HG02840 (cell line): ENCODE data around the gene EHBP1L1.
A peak's percentile ranks its signal among the peaks of the same experiment; 100 is the strongest.

Experiments used
- ATAC-seq: cut with Tn5 transposase; IDR thresholded peaks from one replicate; pipeline ENCODE4 v1.9.1; 2021; ENCODE audit warnings: mild to moderate bottlenecking, moderate library complexity, moderate number of reproducible peaks; ENCODE audit not compliant: unreplicated experiment, low FRiP score

The EHBP1L1 gene

DNA sequence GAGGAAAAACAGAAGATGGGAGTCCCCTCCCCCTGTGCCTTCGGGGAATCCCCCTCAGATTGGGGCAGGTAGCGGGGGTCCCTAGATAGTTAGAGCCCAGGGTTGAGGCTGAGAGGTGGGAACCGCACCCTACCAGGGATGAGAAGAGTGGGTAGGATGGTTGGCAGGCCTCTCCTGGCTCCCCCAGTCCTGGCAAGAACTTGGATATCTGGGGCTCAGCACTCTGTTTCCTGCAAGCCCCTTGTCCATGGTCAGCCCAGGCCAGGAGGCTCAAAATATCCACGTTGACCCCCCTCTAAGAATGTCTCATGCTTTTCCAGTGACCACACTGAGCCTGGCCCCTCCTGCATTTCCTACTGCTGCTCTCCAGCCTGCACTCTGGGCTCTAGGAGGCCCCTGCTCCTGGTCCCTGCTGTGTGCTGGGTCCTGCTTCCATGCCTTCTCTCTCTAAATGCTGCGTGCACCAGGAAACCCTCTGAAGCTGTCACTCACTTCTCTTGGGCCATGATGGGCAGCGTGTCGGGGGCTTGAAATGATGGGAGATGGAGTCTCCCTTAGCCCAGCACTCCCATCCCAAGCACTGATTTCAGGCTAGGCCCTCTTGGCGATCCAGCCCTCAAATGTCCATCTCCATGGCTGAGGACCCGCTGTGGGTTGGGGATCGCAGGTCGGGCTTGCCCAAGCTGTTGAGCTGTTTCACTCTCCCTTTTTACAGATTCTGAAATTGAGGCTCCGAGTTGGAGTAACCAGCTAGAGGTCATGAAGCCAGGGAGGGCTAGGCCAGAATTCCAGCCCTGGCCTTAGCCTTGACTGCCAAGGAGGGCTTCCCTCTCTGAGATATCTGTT lies 36.1 kb downstream of the EHBP1L1 start:
- ATAC-seq = no peak

DNA sequence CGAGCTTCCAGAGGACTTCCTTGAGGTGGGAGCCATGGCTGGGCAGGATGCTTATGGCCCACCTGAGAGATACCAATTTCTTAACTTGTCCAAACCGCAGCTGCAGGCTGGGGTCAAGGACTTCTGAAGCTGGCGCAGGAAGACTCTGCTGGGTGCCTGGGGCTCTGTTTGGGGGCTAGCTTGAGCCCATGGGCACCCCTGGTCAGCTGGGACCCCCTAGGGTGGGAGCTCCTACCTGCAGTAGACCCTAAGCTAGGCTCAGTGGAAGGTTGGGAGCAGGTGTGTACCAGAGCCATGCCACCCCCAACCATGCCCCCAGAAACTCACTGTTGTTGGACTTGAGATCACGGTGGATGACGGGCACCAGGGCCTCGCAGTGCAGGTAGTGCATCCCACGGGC lies 36.8 kb downstream of the EHBP1L1 start:
- no peak for ATAC-seq

DNA sequence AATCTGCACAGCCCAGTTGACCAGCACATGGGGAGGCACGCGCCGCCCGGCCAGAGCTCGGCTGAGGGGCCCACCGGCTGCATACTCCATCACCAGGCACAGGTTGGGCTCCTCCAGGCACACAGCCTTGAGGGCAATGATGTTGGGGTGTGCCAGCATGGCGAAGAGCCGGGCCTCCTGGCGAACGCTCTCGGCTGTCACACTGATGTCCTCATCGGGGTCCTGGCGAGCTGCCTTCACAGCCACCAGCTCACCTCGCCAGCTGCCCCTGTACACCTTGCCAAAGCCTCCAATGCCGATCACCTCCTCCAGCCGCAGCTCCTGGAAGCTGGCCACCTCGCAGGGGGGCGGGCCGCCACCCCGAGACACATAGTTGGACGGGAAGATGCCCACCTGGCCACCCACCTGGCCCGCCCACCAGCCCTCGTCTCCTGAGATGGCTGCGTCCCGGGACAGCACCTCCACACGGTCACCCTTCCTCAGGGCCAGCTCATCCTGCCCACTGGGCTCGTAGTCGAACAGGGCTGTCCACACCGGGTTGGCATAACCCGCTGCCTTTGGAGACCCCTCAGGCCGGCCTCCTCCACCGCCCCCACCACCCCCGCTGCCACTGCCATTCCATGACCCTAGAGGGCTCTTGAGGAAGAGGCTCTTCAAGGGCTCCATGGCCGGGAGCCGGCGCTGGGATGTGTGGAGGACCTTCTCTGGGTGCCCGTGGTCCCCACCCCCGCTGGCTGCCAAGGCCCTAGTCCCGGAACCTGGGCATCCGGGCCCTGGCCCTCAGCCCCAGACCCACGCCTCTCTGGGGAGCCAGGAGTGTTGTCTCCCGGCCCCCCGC lies 37.5 kb downstream of the EHBP1L1 start:
- no peak for ATAC-seq

DNA sequence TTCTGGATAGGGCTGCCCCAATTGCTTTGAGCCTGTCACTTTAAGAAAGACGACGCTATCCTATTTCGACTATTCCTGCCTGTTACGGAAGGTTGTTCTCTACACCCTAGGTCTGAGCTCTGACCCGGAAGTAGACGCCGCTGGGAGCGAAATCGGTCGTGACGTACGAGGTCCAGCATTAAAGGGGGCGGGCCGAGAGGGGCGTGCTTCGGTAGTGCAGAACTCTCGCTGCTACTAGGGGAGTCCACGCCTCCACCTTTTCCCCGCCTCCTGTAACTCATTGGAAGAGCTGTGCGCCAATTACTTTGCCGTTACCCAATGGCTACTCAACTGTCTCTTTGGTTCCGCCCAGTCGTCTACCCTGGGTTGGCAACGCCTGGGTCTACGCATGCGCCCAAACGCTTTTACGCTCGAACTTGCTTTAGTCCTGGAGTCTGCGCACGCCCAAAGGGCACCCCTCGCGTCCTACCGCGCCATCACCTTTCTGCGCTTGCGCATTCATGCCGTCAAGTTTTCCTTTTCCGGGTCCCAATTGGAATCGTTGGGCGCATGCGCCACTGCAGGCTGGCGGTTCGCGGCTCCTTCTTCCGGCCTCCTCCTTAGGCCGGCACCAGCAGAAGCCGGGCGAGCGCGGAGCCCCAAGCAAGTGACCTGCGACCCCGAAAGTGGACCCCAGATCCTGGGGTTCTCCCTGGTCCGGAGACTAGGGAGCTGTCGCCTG lies 39.5 kb downstream of the EHBP1L1 start, which contains the start of gene PCNX3:
Gene PCNX3, plus strand, starts transcription at position 548 of the 721 bp plus-strand sequence. CDS start 536 bp downstream, outside the sequence.
- ATAC-seq = peak; percentile 76

DNA sequence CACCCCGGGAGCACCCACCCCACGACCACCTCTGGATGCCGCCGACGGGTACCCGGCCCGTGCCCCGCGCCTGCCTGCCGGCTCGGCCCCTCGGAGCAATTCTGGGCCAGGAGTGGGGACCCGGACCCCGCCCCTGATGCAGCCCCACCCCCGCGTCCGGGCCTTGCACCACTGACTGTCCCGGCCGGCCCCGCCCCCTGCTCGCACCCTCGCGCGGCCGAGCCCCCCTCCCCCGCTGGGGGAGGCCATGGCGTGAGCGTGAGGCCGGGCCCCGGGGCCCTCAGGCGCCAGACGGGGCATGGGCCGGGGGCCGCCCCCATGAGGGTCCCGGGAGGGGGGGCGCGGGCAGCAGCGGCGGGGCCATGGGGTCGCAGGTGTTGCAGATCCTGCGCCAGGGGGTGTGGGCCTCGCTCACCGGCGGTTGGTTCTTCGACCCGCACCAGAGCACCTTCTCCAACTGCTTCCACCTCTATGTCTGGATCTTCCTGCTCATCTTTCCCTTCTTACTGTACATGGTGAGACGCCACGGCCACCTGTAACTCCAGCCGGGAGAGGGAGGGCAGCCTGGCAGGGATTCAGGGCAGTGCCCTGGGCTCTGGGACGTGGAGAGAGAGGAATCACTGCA lies 40.2 kb downstream of the EHBP1L1 start:
- ATAC-seq = no peak

DNA sequence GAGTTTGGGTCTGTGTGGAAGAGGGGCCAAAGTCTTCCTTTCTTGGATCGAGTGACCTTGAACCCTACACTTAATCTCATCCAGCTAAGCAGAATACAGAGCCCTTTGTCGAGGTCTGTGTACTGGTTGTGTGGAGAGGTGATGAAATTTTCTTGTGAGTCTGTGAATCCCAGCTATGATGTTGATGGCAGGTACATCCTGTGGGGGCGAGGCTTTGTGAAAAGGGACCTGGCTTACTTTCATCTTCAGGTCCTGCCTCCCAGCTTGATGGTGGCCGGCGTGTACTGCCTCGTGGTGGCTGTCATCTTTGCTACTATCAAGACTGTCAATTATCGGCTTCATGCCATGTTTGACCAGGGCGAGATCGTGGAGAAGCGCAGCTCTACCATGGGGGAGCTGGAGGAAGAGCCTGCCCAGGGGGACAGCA lies 40.7 kb downstream of the EHBP1L1 start:
- ATAC-seq = no peak

DNA sequence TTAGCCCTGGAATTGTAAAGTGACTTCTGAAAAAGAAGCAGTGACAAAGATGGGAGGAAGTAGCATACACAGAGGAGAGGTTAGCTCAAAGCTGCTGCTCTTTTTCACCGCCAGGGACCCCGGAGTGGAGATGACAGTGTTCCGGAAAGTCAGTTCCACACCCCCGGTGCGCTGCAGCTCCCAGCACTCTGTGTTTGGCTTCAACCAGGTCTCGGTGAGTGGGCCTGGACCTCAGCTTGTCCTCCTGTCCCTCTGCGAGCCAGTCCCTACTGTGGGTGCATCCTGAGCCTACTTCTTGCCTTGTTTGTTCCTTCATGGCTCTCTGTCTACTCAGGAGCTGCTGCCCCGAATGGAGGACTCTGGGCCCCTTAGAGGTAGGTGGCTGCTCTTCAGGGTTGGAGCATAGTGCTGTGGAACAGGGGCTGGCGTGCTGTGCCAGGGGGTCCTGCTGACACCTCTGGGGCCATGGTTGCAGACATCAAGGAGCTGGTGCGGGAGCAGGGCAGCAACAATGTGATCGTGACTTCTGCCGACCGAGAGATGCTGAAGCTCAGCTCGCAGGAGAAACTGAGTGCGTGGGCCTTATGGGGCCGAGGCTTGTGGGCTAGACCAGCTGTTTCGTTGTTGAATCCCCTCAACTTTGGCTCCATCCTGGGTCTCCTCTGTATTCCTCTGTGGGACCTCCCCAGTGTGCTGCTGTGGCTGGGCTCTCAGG lies 41.4 kb downstream of the EHBP1L1 start:
- no peak for ATAC-seq

DNA sequence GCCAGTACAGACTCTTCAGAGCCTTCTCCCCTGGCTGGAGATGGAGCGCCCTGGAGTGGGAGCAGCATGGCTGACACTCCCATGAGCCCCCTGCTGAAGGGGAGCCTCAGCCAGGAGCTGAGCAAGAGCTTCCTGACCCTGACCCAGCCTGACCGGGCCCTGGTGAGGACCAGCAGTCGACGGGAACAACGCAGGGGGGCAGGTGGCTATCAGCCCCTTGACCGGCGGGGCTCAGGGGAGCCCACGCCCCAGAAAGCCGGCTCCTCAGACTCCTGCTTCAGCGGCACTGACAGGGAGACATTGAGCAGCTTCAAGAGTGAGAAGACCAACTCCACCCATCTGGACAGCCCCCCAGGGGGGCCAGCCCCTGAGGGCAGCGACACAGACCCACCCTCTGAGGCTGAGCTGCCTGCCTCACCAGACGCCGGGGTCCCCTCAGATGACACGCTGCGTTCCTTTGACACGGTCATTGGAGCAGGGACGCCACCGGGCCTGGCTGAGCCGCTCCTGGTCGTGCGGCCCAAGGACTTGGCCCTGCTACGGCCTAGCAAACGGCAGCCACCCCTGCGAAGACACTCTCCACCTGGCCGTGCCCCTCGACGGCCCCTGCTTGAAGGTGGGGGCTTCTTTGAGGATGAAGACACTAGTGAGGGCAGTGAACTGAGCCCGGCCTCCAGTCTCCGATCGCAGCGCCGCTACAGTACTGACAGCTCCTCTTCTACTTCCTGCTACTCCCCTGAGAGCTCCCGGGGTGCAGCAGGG lies 42.3 kb downstream of the EHBP1L1 start:
- ATAC-seq = no peak

DNA sequence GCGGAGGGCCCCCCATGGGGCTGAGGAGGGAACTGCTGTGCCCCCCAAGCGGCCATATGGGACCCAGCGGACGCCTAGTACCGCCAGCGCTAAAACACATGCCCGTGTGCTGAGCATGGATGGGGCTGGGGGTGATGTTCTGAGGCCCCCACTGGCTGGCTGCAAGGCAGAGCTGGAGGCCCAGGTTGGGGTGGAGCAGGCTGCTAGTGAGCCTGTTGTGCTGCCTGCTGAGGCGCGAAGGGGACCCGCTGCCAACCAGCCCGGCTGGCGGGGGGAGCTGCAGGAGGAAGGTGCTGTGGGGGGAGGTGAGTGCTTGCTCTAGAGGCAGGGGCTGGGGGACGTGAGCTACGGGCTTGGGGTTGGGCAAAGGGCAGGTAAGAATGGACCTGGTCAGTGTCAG lies 42.9 kb downstream of the EHBP1L1 start:
- ATAC-seq = no peak

DNA sequence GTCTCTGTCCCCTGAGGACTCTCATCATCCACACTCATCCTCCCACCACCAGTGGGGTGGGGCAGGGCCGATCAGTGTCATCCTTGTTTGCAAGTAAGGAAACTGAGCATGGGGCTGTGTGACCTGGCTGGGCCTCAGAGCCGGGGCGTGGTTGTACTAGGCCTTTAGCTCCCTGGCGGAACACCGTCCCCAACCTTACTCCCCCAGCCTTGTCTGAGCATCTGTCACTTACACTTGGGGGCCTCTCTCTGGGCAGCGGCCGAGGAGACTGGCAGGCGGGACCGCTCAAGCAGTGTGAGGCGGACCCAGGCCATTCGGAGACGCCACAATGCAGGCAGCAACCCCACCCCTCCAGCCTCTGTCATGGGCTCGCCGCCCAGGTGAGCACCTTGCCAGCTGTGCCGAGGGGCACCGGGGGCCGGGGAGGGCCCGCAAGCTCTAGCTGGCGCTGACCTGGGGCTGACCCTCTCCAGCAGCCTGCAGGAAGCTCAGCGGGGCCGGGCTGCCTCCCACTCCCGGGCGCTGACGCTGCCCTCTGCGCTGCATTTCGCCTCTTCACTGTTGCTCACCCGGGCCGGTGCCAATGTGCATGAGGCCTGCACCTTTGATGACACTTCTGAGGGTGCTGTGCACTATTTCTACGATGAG lies 43.6 kb downstream of the EHBP1L1 start:
- no peak for ATAC-seq

DNA sequence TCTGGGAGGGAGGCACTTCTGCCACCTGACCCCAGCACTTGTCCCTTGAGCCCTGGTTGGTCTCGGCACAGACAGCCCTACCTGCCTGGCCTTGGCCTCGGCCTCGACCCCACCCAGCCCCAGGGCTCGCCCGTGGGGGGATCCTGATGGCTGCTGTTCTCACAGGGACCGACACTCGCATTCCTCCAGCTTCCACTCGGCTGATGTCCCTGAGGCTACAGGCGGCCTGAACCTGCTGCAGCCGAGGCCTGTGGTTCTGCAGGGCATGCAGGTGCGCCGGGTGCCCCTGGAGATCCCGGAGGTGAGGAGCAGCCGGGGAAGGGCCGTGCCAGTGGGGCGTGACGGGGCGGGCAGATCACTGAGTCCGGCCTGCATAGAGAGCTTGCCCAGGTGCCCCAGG lies 44.8 kb downstream of the EHBP1L1 start:
- no peak for ATAC-seq

DNA sequence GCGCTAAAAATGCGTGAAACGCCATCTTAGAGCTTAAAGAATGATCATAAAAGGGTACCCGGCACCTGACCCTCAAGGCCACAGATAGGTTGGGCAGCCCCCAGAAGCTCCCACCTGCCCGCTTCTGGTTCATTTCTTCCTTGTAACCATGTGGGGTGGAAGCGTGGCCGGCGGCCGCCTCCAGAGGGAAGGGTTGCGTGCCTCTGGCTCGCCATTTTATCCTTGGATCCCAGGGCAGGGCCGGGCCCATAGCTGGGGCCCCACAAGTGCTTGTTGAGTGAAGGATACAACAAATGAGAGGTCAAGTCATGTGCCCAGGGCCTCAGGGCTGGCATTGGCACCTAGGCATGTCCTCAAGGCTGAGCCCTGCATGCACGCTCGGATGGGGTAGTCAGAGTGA lies 45.6 kb downstream of the EHBP1L1 start:
- ATAC-seq = no peak

DNA sequence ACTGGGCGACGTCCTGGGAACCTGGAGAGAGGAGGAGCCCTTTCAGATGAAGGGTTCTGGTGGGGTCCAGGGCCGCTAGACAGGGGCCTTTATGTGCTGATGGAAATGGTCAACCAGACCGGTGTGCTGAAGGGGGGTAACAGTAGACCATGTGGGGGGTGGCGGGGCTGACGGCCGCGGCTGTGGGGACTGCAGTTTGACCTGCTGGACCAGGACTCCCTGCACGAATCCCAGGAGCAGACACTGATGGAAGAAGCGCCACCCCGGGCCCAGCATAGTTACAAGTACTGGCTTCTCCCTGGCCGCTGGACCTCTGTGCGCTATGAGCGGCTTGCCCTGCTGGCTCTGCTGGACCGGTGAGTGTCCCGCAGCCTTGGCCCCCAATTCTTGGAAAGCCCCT lies 46.2 kb downstream of the EHBP1L1 start:
- ATAC-seq = no peak

DNA sequence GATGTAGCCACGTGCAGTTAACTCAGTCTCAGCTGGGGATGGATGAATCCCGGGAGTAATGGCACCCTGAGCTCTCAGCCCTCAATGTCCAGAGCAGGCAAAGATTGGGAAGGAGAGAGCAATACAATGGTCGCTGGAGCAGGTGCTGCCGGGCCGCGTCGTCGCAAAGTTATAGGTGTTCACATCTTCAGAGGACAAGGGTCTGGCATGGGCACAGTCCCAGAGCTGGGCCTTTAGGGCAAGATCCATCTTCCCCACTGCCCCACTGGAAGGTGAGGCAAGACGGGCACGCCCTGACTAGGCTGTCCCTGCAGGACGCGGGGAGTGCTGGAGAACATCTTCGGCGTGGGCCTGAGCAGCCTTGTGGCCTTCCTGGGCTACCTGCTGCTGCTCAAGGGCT lies 47.3 kb downstream of the EHBP1L1 start:
- no peak for ATAC-seq

DNA sequence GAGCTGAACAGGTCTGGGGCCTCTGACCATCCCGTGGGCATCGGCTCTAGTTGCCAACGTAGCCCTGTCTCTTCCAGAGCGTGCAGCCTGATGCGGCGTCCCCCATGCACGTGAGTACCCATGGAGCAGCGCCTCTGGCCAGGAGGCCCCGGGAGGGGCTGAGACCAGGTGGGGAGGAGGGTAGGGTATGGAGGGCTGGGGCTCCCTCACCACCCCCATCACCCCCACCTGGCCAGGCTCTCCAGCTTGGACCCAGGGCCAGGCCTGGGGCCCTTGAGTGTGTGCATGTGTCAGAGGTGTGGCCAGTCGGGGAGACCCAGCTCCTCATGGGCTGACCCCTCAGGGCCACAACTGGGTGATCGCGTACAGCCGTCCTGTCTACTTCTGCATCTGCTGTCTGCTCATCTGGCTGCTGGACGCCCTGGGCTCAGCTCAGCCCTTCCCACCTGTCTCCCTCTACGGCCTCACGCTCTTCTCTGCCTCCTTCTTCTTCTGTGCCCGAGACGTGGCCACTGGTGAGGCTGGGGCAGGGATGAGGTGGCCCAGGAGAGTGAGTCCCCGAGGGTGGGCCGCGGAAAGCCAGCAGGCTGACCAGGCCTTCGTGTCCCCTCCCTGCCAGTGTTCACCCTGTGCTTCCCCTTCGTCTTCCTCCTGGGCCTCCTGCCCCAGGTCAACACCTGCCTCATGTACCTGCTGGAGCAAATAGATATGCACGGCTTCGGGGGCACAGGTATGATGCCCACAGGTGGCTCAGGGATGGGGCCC lies 48.2 kb downstream of the EHBP1L1 start:
- no peak for ATAC-seq

DNA sequence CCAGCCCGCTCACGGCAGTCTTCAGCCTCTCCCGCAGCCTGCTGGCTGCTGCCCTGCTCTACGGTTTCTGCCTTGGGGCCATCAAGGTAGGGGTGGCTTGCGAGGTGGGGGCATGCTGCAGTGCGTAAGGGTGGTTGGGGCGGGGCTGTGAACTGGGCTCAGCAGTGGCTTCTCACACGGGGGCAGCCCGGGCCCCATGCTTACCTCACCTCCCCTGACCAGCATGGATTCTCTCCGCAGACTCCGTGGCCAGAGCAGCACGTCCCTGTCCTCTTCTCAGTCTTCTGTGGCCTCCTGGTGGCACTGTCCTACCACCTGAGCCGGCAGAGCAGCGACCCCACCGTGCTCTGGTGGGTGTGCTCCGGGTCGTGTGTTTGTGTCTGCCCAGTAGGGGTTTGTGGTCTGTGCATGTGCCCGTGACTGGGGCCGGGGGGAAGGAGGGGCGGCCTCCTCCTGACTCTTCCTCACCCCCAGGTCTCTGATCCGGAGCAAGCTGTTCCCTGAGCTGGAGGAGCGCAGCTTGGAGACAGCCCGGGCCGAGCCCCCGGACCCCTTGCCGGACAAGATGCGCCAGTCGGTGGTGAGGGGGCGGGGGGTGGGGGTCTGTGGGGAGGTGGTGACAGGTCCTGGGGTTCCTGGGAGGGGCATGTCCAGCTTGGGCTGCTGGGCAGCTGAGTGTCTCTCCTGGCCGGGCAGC lies 49.2 kb downstream of the EHBP1L1 start:
- no peak for ATAC-seq

DNA sequence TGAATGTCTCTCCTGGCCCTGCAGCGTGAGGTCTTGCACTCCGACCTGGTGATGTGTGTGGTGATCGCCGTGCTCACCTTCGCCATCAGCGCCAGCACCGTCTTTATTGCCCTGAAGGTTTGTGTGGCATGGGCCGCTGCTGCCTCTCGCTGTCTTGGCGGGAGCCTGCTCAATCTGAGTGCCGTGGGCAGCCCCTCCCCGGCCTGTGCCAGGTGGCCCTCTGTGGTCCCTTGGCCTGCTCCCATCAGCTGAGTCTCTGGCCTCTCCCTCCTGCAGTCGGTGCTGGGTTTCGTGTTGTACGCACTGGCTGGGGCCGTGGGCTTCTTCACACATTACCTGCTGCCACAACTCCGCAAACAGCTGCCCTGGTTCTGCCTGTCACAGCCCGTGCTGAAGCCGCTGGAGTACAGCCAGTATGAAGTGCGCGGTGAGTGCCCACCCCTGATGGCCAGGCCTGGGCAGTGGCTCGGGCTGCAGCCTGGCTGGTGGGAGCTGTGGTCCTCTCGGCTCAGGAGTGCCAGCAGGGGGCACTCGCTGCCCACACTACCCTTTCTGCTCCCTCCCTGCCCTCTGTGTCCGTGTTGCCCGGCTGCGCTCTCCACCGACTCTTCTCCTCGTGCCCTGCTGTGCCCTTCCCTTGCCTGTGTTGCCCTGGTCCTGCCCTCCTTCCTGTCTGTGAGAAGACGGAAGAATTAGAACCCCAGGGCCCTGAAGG lies 49.9 kb downstream of the EHBP1L1 start:
- ATAC-seq = no peak
